Measurements from ENCODE around the gene SIPA1.
"Not testable (repeated sequence)": the region's sequence is repeated elsewhere in the genome, so short reads cannot be mapped to it uniquely, and the experiment has no call there.

The SIPA1 gene

DNA sequence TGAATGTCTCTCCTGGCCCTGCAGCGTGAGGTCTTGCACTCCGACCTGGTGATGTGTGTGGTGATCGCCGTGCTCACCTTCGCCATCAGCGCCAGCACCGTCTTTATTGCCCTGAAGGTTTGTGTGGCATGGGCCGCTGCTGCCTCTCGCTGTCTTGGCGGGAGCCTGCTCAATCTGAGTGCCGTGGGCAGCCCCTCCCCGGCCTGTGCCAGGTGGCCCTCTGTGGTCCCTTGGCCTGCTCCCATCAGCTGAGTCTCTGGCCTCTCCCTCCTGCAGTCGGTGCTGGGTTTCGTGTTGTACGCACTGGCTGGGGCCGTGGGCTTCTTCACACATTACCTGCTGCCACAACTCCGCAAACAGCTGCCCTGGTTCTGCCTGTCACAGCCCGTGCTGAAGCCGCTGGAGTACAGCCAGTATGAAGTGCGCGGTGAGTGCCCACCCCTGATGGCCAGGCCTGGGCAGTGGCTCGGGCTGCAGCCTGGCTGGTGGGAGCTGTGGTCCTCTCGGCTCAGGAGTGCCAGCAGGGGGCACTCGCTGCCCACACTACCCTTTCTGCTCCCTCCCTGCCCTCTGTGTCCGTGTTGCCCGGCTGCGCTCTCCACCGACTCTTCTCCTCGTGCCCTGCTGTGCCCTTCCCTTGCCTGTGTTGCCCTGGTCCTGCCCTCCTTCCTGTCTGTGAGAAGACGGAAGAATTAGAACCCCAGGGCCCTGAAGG, 12.1 kb upstream of the SIPA1 start:
- Mint-ChIP-seq H3K27ac (peak overlapping the region; percentile 84), H3K4me3 (no peak overlapping the region), H3K9me3 (no peaks in the 10 kb centered on the region), H3K27me3 (no peaks in the 10 kb centered on the region), H3K36me3 (ENCODE audit: low read depth) (peaks cover 96% of the 10 kb centered on the region), H3K4me1 (ENCODE audit: low read depth) (peaks cover 11% of the 10 kb centered on the region)
- peak; percentile 67 for DNase-seq

DNA sequence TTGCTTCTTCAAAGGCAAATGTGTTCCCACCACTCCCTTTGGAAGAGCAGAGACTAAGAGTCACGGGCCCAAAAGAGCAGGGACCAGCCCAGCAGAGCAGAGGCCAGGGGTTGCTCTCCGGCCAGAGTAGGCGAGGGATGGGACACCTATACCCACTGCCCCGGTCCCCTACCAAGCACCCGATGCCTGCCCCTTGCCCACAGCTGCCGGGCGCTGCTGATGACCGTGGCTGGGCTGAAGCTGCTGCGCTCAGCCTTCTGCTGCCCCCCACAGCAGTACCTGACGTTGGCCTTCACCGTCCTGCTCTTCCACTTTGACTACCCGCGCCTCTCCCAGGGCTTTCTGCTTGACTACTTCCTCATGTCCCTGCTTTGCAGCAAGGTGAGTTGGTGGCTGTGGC, 10.7 kb upstream of the SIPA1 start:
- Mint-ChIP-seq H3K4me1 (ENCODE audit: low read depth) (peaks cover 11% of the 10 kb centered on the region), H3K27me3 (no peaks in the 10 kb centered on the region), H3K27ac (no peak overlapping the region), H3K9me3 (no peaks in the 10 kb centered on the region), H3K4me3 (no peak overlapping the region), H3K36me3 (ENCODE audit: low read depth) (peaks cover 96% of the 10 kb centered on the region)
- DNase-seq: no peak

DNA sequence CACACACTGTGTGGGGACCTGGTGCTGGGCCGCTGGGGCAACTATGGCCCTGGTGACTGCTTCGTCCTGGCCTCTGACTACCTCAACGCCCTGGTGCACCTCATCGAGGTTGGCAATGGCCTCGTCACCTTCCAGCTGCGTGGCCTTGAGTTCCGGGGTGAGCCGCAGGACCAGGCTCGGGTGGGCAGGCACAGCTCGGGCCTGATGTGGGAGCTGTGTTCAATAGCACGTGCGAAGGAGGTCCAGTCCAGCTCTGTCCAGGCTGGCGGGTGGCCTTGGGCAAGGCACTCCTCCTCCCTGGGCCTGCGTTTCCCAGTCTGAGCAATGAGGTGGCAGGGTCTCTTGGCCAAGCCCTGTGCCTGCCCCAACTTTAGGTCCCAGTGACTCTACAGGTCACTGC, 8.3 kb upstream of the SIPA1 start:
- DNase-seq: no peak
- no peaks in the 10 kb centered on the region for H3K27me3 Mint-ChIP-seq
- H3K9me3 Mint-ChIP-seq: no peaks in the 10 kb centered on the region
- peaks cover 96% of the 10 kb centered on the region for H3K36me3 Mint-ChIP-seq (ENCODE audit: low read depth)
- H3K4me3 Mint-ChIP-seq: no peak overlapping the region
- peaks cover 19% of the 10 kb centered on the region for H3K4me1 Mint-ChIP-seq (ENCODE audit: low read depth)
- H3K27ac Mint-ChIP-seq: no peak overlapping the region

DNA sequence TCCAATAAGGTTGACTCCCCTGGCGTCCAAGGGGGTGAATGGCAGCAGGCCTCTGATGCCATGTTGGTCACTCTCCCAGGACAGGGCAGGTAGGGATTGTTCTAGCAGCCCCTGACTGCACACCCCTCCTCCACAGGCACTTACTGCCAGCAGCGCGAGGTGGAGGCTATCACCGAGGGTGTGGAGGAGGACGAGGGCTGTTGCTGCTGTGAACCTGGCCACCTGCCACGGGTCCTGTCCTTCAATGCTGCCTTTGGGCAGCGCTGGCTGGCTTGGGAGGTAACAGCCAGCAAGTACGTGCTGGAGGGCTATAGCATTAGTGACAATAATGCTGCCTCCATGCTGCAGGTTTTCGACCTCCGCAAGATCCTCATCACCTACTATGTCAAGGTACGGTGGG, 7.7 kb upstream of the SIPA1 start:
- H3K36me3 Mint-ChIP-seq (ENCODE audit: low read depth): peaks cover 96% of the 10 kb centered on the region
- DNase-seq: no peak
- peaks cover 17% of the 10 kb centered on the region for H3K4me1 Mint-ChIP-seq (ENCODE audit: low read depth)
- H3K27me3 Mint-ChIP-seq: no peaks in the 10 kb centered on the region
- H3K4me3 Mint-ChIP-seq: no peak overlapping the region
- no peaks in the 10 kb centered on the region for H3K9me3 Mint-ChIP-seq
- H3K27ac Mint-ChIP-seq: no peak overlapping the region

DNA sequence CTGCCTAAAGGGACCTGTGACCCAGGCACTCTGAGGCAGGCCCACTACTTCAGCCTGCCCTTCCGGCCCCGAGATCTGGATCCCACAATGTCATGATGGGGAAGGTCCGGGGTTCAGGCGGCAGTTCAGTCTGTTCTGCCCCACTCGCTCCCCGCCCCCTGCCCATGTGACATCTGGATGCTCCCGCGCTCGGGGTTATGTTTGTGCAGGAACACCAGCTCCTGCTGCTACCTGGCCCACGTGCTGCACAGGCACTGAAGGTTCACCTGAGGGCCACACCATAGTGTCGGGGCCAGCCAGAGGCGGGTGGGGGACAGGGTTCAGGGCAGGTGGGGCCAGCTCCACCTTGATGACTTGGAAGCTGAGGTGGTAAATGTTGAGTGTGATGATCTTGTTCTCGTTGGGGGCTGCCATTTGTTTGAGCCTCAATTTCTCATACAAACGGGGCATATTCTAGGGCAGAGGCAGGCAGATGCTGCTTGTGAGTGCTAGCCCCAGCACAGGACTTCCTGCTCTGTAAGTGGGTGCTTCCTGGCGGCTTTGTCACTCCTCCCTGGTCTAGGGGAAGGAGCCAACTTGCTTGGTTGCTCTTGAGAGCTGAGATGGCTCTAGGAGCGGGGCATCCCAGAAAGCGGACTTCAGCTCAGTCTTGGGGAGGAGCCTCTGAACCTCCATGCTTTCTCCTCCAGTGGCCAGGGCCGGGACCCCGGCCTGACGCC, 4.4 kb upstream of the SIPA1 start:
- DNase-seq: no peak
- Mint-ChIP-seq H3K4me1 (ENCODE audit: low read depth) (peaks cover 24% of the 10 kb centered on the region), H3K27me3 (no peaks in the 10 kb centered on the region), H3K36me3 (ENCODE audit: low read depth) (peaks cover 93% of the 10 kb centered on the region), H3K9me3 (no peaks in the 10 kb centered on the region), H3K4me3 (no peak overlapping the region), H3K27ac (peak overlapping the region; percentile 74)

DNA sequence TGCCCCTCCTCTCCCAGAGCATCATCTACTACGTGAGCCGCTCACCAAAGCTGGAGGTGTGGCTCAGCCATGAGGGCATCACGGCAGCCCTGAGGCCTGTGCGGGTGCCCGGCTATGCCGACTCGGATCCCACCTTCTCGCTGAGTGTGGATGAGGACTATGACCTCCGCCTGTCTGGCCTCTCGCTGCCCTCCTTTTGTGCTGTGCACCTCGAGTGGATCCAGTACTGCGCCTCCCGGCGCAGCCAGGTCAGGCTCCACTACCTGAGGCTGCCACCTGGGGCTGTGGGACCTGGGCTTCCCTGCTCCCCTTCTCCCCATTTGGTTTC, 3.8 kb upstream of the SIPA1 start:
- peaks cover 29% of the 10 kb centered on the region for H3K4me1 Mint-ChIP-seq (ENCODE audit: low read depth)
- no peak for DNase-seq
- peaks cover 93% of the 10 kb centered on the region for H3K36me3 Mint-ChIP-seq (ENCODE audit: low read depth)
- H3K9me3 Mint-ChIP-seq: no peaks in the 10 kb centered on the region
- H3K27ac Mint-ChIP-seq: peak overlapping the region; percentile 74
- no peak overlapping the region for H3K4me3 Mint-ChIP-seq
- no peaks in the 10 kb centered on the region for H3K27me3 Mint-ChIP-seq

DNA sequence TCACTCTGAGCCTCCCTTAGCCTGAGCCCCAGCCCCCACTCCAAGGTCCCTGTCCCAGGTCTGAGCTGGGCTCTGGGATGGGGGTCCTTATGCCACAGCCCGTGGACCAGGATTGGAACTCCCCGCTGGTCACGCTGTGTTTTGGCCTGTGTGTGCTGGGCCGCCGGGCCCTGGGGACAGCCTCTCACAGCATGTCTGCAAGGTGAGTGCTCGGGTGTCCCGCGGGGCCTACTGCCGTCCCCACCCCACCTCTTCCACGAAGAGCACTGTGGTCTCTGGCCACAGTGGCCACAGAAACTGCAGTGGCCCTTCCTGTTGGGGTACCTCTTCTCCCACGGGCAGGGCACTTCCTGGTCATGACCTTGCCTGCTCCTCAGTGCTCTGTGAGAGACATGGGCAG, 3.5 kb upstream of the SIPA1 start:
- DNase-seq: no peak
- Mint-ChIP-seq H3K4me1 (ENCODE audit: low read depth) (peaks cover 32% of the 10 kb centered on the region), H3K27me3 (no peaks in the 10 kb centered on the region), H3K36me3 (ENCODE audit: low read depth) (peaks cover 91% of the 10 kb centered on the region), H3K27ac (peak overlapping the region; percentile 74), H3K4me3 (no peak overlapping the region), H3K9me3 (no peaks in the 10 kb centered on the region)

DNA sequence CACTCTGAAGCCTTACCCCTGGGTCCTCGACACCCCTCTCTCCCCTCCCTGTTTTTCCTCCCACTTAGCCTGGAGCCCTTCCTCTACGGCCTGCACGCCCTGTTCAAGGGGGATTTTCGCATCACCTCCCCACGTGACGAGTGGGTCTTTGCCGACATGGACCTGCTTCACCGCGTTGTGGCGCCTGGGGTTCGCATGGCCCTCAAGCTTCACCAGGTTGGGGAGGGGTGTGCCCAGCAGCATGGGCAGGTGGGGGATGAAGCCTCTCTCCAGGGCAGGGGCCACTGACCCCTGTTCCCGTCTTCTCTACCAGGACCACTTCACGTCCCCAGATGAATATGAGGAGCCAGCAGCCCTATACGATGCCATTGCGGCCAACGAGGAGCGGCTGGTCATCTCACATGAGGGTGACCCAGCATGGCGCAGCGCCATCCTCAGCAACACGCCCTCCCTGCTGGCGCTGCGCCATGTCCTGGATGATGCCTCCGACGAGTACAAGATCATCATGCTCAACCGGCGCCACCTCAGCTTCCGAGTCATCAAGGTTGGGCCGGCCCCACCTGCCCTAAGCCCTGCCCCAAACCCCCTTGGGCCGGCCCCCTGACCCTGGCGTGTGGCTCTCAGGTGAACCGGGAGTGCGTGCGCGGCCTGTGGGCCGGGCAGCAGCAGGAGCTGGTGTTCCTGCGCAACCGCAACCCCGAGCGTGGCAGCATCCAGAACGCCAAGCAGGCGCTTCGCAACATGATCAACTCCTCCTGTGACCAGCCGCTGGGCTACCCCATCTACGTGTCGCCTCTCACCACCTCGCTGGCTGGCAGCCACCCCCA, 2.8 kb upstream of the SIPA1 start:
- H3K27me3 Mint-ChIP-seq: no peaks in the 10 kb centered on the region
- DNase-seq: no peak
- H3K4me3 Mint-ChIP-seq: no peak overlapping the region
- H3K27ac Mint-ChIP-seq: peak overlapping the region; percentile 74
- H3K4me1 Mint-ChIP-seq (ENCODE audit: low read depth): peaks cover 38% of the 10 kb centered on the region
- peaks cover 91% of the 10 kb centered on the region for H3K36me3 Mint-ChIP-seq (ENCODE audit: low read depth)
- no peaks in the 10 kb centered on the region for H3K9me3 Mint-ChIP-seq

DNA sequence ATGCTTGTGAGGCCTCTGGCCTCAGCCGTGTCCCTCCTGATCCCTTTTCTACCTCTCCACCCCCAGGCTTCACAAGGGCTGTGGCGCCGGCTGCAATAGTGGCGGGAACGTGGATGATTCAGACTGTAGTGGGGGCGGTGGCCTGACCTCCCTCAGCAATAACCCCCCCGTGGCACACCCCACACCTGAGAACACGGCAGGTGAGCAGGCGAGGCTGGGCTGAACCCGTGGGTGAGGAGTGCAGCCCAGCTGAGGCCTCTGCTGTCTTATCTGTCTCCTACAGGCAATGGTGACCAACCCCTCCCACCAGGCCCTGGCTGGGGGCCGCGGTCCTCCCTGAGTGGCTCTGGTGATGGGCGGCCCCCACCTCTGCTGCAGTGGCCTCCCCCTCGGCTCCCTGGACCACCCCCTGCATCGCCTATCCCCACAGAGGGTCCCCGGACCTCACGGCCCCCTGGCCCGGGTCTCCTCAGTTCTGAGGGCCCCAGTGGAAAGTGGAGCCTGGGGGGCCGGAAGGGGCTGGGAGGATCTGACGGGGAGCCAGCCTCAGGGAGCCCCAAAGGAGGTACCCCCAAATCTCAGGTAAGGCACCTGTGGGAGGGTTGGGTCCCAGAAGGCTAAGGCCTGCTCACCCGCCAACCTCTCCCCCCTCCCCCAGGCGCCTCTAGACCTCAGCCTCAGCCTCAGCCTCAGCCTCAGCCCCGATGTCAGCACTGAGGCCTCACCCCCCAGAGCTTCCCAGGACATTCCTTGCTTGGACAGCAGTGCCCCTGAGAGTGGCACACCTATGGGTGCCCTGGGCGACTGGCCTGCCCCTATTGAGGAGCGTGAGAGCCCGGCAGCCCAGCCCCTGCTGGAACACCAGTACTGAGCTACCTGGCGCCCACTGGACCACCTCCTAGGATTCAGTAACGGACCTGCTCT, 1.5 kb upstream of the SIPA1 start:
- Mint-ChIP-seq H3K4me3 (peak overlapping the region; percentile 93), H3K9me3 (no peaks in the 10 kb centered on the region), H3K4me1 (ENCODE audit: low read depth) (peaks cover 48% of the 10 kb centered on the region), H3K36me3 (ENCODE audit: low read depth) (peaks cover 87% of the 10 kb centered on the region), H3K27me3 (no peaks in the 10 kb centered on the region), H3K27ac (peak overlapping the region; percentile 89)
- no peak for DNase-seq

DNA sequence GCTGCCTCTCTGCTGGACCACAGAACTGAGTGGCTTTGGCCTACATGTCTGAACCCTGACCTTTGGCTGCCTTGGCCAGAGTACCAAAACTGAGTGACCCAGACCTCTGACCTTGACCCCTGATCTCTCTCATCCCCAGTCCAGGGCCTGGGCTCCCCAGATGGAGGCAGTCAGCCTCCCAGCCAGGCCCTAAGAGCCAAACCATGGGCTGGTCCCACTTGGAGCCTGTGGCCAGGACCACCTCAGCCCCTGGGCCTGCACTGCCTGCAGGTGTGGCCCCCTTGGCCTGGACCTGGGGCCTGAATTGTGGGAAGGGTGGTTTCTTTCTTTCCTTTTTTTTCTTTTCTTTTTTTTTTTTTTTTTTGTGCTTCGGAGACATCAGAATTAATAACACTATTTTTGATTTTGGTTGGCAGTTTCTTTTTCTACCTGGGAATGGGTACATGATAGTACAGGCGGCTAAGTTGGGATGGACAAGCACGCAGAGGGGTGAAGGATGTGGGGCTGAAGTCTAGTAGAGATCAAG, 806 bp upstream of the SIPA1 start:
- peak overlapping the region; percentile 89 for H3K27ac Mint-ChIP-seq
- no peaks in the 10 kb centered on the region for H3K9me3 Mint-ChIP-seq
- H3K4me3 Mint-ChIP-seq: peak overlapping the region; percentile 93
- H3K36me3 Mint-ChIP-seq (ENCODE audit: low read depth): peaks cover 88% of the 10 kb centered on the region
- peaks cover 53% of the 10 kb centered on the region for H3K4me1 Mint-ChIP-seq (ENCODE audit: low read depth)
- no peaks in the 10 kb centered on the region for H3K27me3 Mint-ChIP-seq
- DNase-seq: no peak

DNA sequence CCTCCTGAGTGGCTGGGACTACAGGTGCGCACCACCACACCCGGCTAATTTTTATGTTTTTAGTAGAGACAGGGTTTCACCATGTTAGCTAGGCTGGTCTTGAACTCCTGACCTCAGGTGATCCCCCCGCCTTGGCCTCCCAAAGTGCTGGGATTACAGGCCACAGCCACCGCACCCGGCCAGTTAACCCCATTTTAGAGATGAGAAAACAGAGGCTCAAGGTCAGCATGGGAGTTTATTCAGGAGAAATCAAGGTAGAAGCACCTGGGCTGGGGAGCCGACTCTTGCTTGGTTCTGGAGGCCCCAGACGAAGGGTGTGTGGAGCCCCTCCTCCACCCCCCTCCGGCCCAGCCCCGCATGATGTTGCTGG, 1.3 kb downstream of the SIPA1 start:
- H3K9me3 Mint-ChIP-seq, DNase-seq, H3K27me3 Mint-ChIP-seq: not testable (repeated sequence)
- peaks cover 58% of the 10 kb centered on the region for H3K4me1 Mint-ChIP-seq (ENCODE audit: low read depth)
- peak overlapping the region; percentile 93 for H3K4me3 Mint-ChIP-seq
- peaks cover 87% of the 10 kb centered on the region for H3K36me3 Mint-ChIP-seq (ENCODE audit: low read depth)
- H3K27ac Mint-ChIP-seq: peak overlapping the region; percentile 95

DNA sequence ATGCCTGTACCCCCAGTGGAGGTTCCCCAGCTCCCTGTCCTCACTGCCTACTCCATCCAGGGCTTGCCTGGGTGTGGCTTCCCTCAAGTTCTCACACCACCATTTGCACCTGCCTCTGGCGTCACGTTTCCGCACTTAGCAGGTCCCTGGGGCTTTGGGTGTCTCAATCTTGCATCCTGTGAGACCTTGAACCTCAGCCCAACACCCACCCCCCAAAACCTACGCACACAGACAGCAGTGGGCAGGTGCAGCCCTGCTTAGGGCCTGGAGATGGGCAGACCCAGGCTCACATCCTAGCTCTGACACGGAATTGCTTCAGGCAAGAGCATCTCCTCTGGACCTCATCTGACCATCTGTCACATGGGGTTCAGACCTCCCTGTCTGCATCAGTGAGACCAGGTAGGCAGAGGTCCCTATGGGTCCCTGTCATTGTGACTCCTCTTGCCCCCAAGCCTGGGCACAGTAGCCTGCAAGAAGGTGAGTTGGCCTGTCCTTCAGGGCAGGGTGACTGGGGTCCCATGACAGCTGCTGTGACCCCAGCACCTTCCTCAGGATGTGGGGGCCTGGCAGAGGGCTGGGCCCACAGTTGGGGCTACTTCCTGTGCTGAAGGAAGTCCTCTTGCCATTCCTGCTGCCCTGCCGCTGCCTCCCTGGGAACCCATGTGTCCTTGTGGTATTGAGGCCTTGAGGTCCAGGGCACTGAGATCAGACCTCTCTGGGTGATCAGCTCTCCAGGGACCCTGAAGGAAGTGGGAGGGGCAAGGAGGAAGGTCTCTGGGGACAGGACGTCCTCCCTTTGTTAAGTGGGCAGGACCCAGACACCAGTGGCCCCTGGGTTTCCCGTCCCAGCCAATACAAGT, 2.0 kb downstream of the SIPA1 start:
- no peaks in the 10 kb centered on the region for H3K27me3 Mint-ChIP-seq
- peak overlapping the region; percentile 93 for H3K4me3 Mint-ChIP-seq
- peak overlapping the region; percentile 95 for H3K27ac Mint-ChIP-seq
- H3K9me3 Mint-ChIP-seq: no peaks in the 10 kb centered on the region
- H3K36me3 Mint-ChIP-seq (ENCODE audit: low read depth): peaks cover 87% of the 10 kb centered on the region
- DNase-seq: peak; percentile 62
- peaks cover 63% of the 10 kb centered on the region for H3K4me1 Mint-ChIP-seq (ENCODE audit: low read depth)
